ENCODE results near the gene SRSF10. TPM values are rescaled to one million over a fixed set of nuclear protein-coding genes. Genes with fewer than 3 reads are reported as not detected.

SRSF10 gene
- total RNA-seq, 1 donor = 81.1 TPM

- H3K36me3 ChIP-seq (ENCODE audit: insufficient read depth, low read length) = no peaks in the 10 kb centered on the region
- TF ChIP-seq, protein P1, sequence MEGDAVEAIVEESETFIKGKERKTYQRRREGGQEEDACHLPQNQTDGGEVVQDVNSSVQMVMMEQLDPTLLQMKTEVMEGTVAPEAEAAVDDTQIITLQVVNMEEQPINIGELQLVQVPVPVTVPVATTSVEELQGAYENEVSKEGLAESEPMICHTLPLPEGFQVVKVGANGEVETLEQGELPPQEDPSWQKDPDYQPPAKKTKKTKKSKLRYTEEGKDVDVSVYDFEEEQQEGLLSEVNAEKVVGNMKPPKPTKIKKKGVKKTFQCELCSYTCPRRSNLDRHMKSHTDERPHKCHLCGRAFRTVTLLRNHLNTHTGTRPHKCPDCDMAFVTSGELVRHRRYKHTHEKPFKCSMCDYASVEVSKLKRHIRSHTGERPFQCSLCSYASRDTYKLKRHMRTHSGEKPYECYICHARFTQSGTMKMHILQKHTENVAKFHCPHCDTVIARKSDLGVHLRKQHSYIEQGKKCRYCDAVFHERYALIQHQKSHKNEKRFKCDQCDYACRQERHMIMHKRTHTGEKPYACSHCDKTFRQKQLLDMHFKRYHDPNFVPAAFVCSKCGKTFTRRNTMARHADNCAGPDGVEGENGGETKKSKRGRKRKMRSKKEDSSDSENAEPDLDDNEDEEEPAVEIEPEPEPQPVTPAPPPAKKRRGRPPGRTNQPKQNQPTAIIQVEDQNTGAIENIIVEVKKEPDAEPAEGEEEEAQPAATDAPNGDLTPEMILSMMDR (IDR thresholded peaks at IDR 0.05; ENCODE audit: extremely low read depth, low read depth, low read length) = no peak
- no peaks in the 10 kb centered on the region for H4K20me1 ChIP-seq (ENCODE audit: insufficient read depth, low read length)
- peaks cover 20% of the 10 kb centered on the region for H3K27me3 ChIP-seq (ENCODE audit: insufficient read depth, low read length)
- no peak overlapping the region for H3K4me2 ChIP-seq (ENCODE audit: insufficient read depth, low read length)
- peaks cover 24% of the 10 kb centered on the region for H3K4me1 ChIP-seq (ENCODE audit: insufficient read depth, low read length)
- no peaks in the 10 kb centered on the region for H3K79me2 ChIP-seq (ENCODE audit: insufficient read depth, low read length)
- no peak overlapping the region for H3K4me3 ChIP-seq (ENCODE audit: insufficient read depth, low read length)
- H3K27ac ChIP-seq (ENCODE audit: low read depth, low read length) = no peak overlapping the region
- no peaks in the 10 kb centered on the region for H3K9me3 ChIP-seq (ENCODE audit: low read depth, low read length)
- no peak for DNase-seq (ENCODE audit: insufficient read length, low spot score, missing footprints)
- no peak overlapping the region for H2AFZ ChIP-seq (ENCODE audit: low read length)
Measured at GRCh38 chr1:24004132-24004531, 24.0 kb upstream of the SRSF10 start.

DNA sequence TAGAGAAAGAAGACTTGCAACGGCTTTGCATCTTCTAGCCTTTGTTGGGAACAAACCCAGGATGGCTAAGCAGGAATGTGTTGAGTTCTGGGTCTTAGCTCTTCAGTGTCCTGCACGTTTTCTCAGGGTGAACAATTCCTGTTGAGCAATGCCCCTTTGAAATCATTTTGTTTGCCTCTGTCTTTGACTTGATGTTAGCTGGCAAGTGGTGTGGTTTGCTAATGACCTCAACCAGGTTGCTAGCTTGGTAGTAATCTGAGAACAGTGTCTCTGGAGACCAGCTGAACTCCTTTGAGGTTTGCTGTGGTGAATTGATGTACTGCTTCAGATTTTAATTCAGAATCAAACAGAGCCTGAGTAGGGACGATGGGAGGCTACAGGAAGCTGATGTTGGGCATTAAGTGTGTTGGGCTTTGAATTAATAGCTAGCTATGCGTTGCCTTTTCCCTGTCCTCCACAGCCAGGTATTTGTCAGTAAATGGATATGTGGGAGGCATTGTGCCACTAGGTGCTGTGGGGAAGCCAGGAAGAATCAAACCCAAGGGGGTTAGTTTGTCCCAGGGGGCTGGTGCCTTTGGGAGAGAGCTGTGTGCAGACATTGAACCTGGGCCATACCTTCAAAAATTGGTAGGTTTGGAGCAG is 23.3 kb upstream of the SRSF10 start:
- H3K4me2 ChIP-seq (ENCODE audit: insufficient read depth, low read length) = peak overlapping the region; percentile 61
- H3K27ac ChIP-seq (ENCODE audit: low read depth, low read length) = no peak overlapping the region
- H3K4me1 ChIP-seq (ENCODE audit: insufficient read depth, low read length) = peaks cover 17% of the 10 kb centered on the region
- no peak overlapping the region for H3K4me3 ChIP-seq (ENCODE audit: insufficient read depth, low read length)
- no peak overlapping the region for H2AFZ ChIP-seq (ENCODE audit: low read length)
- TF ChIP-seq, protein P1 (IDR thresholded peaks at IDR 0.05; ENCODE audit: extremely low read depth, low read depth, low read length) = no peak
- H3K79me2 ChIP-seq (ENCODE audit: insufficient read depth, low read length) = no peaks in the 10 kb centered on the region
- no peaks in the 10 kb centered on the region for H3K9me3 ChIP-seq (ENCODE audit: low read depth, low read length)
- DNase-seq (ENCODE audit: insufficient read length, low spot score, missing footprints) = peak; percentile 54
- peaks cover 20% of the 10 kb centered on the region for H3K27me3 ChIP-seq (ENCODE audit: insufficient read depth, low read length)
- no peaks in the 10 kb centered on the region for H3K36me3 ChIP-seq (ENCODE audit: insufficient read depth, low read length)
- no peaks in the 10 kb centered on the region for H4K20me1 ChIP-seq (ENCODE audit: insufficient read depth, low read length)

- H3K27ac ChIP-seq (ENCODE audit: low read depth, low read length) = no peak overlapping the region
- H3K79me2 ChIP-seq (ENCODE audit: insufficient read depth, low read length) = no peaks in the 10 kb centered on the region
- no peaks in the 10 kb centered on the region for H3K9me3 ChIP-seq (ENCODE audit: low read depth, low read length)
- DNase-seq (ENCODE audit: insufficient read length, low spot score, missing footprints) = no peak
- TF ChIP-seq, protein P1 (IDR thresholded peaks at IDR 0.05; ENCODE audit: extremely low read depth, low read depth, low read length) = no peak
- no peak overlapping the region for H3K4me2 ChIP-seq (ENCODE audit: insufficient read depth, low read length)
- H3K4me1 ChIP-seq (ENCODE audit: insufficient read depth, low read length) = peaks cover 12% of the 10 kb centered on the region
- H4K20me1 ChIP-seq (ENCODE audit: insufficient read depth, low read length) = no peaks in the 10 kb centered on the region
- H3K4me3 ChIP-seq (ENCODE audit: insufficient read depth, low read length) = no peak overlapping the region
- no peak overlapping the region for H2AFZ ChIP-seq (ENCODE audit: low read length)
- no peaks in the 10 kb centered on the region for H3K36me3 ChIP-seq (ENCODE audit: insufficient read depth, low read length)
- peaks cover 20% of the 10 kb centered on the region for H3K27me3 ChIP-seq (ENCODE audit: insufficient read depth, low read length)
Measured at GRCh38 chr1:24002695-24003094, 22.6 kb upstream of the SRSF10 start.

GRCh38 chr1:23999156-23999671 is 19.1 kb upstream of the SRSF10 start:
- no peaks in the 10 kb centered on the region for H3K36me3 ChIP-seq (ENCODE audit: insufficient read depth, low read length)
- no peak overlapping the region for H3K4me3 ChIP-seq (ENCODE audit: insufficient read depth, low read length)
- H3K9me3 ChIP-seq (ENCODE audit: low read depth, low read length) = no peaks in the 10 kb centered on the region
- H3K4me2 ChIP-seq (ENCODE audit: insufficient read depth, low read length) = no peak overlapping the region
- TF ChIP-seq, protein P1 (IDR thresholded peaks at IDR 0.05; ENCODE audit: extremely low read depth, low read depth, low read length) = no peak
- H4K20me1 ChIP-seq (ENCODE audit: insufficient read depth, low read length) = no peaks in the 10 kb centered on the region
- no peak overlapping the region for H2AFZ ChIP-seq (ENCODE audit: low read length)
- peaks cover 5% of the 10 kb centered on the region for H3K27me3 ChIP-seq (ENCODE audit: insufficient read depth, low read length)
- H3K79me2 ChIP-seq (ENCODE audit: insufficient read depth, low read length) = no peaks in the 10 kb centered on the region
- peaks cover 12% of the 10 kb centered on the region for H3K4me1 ChIP-seq (ENCODE audit: insufficient read depth, low read length)
- DNase-seq (ENCODE audit: insufficient read length, low spot score, missing footprints) = no peak
- no peak overlapping the region for H3K27ac ChIP-seq (ENCODE audit: low read depth, low read length)
